HTERT RPE-1 (cell line): ENCODE results near the gene EXOC4.

Experiments
- in situ Hi-C: fragments of 300-500 bp; cut with MboI; formaldehyde crosslinking; loops from 4 replicates; pipeline ENCODE4 v1.14.3; 2020; ENCODE audit warnings: low sequenced_read_pairs

The EXOC4 gene

GRCh38 chr7:134084488-134085144, 831.7 kb downstream of the EXOC4 start:
- in situ Hi-C loops, result no loop called here

- in situ Hi-C loops, result no loop called here
These were observed 832.4 kb downstream of the EXOC4 start for GRCh38 chr7:134085311-134085710.

- in situ Hi-C loops, result no loop called here
These were observed 834.3 kb downstream of the EXOC4 start for GRCh38 chr7:134086998-134087735.

DNA sequence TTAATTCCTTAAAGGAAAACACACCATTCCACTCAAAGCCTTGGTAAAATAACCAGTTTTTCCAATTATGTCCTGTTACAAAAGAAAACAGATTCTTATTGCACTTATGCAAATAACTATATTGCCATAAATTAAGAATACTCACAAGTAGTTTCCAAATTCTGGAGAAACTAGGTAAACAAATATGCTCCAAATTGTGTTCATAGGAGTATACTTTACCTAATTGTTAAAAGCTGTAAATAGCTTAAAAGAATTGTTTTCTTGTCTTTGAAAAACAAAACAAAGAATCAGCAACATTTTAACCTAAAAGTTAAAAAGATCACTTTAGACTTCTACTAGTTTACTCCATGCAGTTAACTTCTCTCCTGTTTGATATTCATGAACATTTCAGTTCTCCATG, 835.3 kb downstream of the EXOC4 start:
- in situ Hi-C loops, result no loop called here

DNA sequence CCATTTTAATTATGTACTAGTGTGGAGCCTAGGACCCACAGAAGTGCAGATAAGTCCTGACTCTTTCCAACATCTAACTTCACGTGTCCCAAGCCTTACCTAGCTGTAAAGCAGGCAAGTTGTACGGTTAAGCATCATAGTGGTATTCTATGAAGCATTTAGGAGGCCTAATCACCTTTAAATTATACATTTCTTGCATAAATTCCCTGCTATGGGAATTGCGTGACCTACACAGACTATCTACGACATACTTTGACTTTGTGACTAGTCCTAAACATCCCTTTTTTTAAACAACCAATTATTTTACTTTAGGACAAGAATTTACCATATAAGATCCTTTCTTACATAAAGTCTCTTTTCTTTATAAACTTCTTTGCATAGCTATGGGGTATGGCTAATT, 836.6 kb downstream of the EXOC4 start:
- in situ Hi-C loops, result no loop called here

GRCh38 chr7:134098072-134098471, 845.2 kb downstream of the EXOC4 start:
- in situ Hi-C loops, result no loop called here

- in situ Hi-C loops, result no loop called here
These were observed 848.8 kb downstream of the EXOC4 start for GRCh38 chr7:134101716-134102115.

DNA sequence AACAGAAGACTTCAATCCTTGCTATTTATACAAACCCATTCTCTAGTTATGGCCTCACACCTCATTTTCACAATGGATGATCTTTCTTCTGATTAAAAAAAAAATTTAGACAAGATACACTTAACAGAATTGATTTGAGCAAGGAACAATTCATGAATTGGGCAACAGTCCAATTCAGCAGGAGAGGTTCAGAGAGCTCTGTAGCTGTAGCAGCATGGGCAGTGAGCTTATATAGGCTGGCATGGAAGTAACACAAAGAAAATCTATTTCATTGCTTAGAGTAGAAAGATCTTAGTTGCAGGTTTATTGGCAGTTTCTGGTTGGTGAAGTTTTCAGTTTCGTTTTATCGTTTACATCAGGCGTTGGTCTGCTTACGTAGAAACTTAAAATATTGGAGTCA, 851.3 kb downstream of the EXOC4 start:
- in situ Hi-C loops, result no loop called here

DNA sequence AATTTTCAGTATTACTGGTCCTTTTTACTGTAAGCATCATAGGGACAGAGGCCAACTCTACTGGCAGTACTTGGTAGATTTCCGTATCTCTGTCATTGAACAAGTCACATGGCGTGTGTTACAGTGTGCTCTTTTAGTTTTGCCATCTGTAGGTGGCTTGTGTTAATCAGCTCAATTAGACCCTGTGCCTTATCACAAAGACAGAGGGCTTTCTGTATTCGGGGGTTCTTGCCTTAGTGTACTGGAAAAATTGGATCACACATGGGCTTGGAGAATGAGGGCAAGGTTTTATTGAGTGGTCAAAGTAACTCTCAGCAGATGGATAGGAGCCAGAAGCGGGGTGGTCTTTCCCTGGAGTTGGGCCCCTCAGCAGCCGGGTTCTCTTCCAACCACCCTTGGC, 853.0 kb downstream of the EXOC4 start:
- in situ Hi-C loops, result no loop called here

- in situ Hi-C loops, result no loop called here
These were observed 855.9 kb downstream of the EXOC4 start for GRCh38 chr7:134108802-134109201.

DNA sequence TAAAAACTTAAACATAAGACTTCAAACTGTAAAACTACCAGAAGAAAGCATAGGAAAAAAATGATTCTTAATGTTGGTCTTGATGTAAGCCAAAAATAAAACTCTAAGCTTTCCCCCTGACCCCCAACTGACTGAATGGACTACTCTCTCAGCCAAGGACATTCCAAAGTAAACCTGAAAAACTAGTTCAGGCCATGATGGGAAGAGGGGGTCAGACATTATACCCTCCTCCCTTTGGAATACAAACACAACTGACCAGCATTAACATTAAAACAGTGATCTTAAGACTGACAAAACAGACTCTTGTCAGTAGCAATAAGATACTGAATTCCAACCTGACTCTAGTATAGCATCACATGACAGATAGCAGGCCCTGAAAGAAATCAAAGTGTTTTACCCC, 860.8 kb downstream of the EXOC4 start:
- in situ Hi-C loops, result no loop called here

DNA sequence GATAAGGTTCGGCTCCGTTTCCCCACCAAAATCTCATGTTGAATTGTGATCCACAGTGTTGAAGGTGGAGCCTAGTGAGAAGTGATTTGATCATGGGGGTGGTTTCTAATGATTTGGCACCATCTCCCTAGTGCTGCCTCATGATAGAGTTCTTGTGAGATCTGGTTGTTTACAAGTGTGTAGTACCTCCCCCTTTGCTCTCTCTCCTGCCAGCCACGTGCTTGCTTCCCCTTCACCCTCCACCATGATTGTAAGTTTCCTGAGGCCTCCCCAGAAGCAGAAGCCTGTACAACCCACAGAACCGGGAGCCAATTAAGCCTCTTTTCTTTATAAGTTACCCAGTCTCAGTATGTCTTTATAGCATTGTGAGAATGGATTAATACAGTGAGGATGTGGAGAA, 862.1 kb downstream of the EXOC4 start:
- in situ Hi-C loops, result no loop called here
